ENCODE measurements around the gene ARSB. TPM values are rescaled to one million over a fixed set of nuclear protein-coding genes. Genes with fewer than 3 reads are reported as not detected.

ARSB gene
- total and polyA plus RNA-seq, 10 of the 15 experiments (the other 5 are each of a cell fraction or from before 2014, with no cell fraction given) = 1.2 to 8.2 (median 6.1) TPM

- in situ Hi-C loops (cut with MboI) (no loop called here), intact Hi-C loops (cut with micrococcal nuclease; ENCODE audit: unreplicated experiment) (no loop called here)
- Histone ChIP-seq H3K36me3 (ENCODE audit: control insufficient read depth in 2 of 2, insufficient read depth in 2 of 2, low read length in 1 of 2) (no peaks in the 10 kb centered on the region; a peak in 1 of 4 replicates), H4K20me1 (ENCODE audit: control insufficient read depth, insufficient read depth) (no peaks in the 10 kb centered on the region), H3K4me1 (ENCODE audit: control insufficient read depth, insufficient read depth, low read length) (no peaks in the 10 kb centered on the region), H3K9ac (ENCODE audit: control insufficient read depth, insufficient read depth, low read length) (no peak overlapping the region), H3K27ac (ENCODE audit: control insufficient read depth, insufficient read depth) (no peak overlapping the region), H3K4me2 (ENCODE audit: control insufficient read depth, insufficient read depth) (no peak overlapping the region), H3K9me3 (replicated peaks; ENCODE audit: control insufficient read depth, insufficient read depth, low read length) (peaks cover 7% of the 10 kb centered on the region; the same call in 2 of the 3 replicates), H3K4me3 (no peak overlapping the region), H3K27me3 (replicated peaks in 1 of 2; ENCODE audit: control insufficient read depth in 2 of 2, insufficient read depth in 2 of 2, low read length in 1 of 2) (no peaks in the 10 kb centered on the region), H2AFZ (ENCODE audit: control insufficient read depth, low read depth, low read length) (no peak overlapping the region), H3K79me2 (ENCODE audit: control insufficient read depth, insufficient read depth, low read length) (no peaks in the 10 kb centered on the region)
- ATAC-seq (no peak), FAIRE-seq (no peak), DNase-seq (ENCODE audit: low read depth, low spot score) (no peak)
- WGBS (ENCODE audit: insufficient coverage, insufficient replicate concordance, low lambda C conversion rate, missing lambda C conversion rate) = 97% methylated on average over 2 of the region's 2 CpGs
- RAD21 ChIA-PET (ENCODE audit: unreplicated experiment) = no interaction called here
- BruUV-seq (replicated peaks) = no TSS peak
- SMC1A ChIA-PET (ENCODE audit: uncharacterized antibody, unreplicated experiment) = interaction anchor here (0.6 to 1.1 kb wide), 3 partner anchors 9 to 162 kb away, joined by 3 to 5 read pairs (median 4); no protein-coding TSS in a partner anchor
- CTCF ChIA-PET = interaction anchor here (1.0 kb wide), 1 partner anchor 9 kb away, joined by 3 read pairs; no protein-coding TSS in a partner anchor
- POLR2A ChIA-PET = interaction anchor here (1.1 kb wide), 1 partner anchor 22 kb away, joined by 3 read pairs; no protein-coding TSS in a partner anchor
- TF ChIP-seq GABPA (IDR thresholded peaks at IDR 0.05; ENCODE audit: low read depth) (no peak), TAF1 (IDR thresholded peaks at IDR 0.05; ENCODE audit: borderline replicate concordance, low read depth, low read length) (no peak), SPI1 (IDR thresholded peaks at IDR 0.05; ENCODE audit: borderline replicate concordance, insufficient read depth, low read depth, low read length) (no peak), TCF12 (IDR thresholded peaks at IDR 0.05; ENCODE audit: low read depth, low read length) (no peak), ZNF384 (IDR thresholded peaks at IDR 0.05; ENCODE audit: borderline replicate concordance, low read depth, low read length) (no peak), SMC3 (IDR thresholded peaks at IDR 0.05; ENCODE audit: borderline replicate concordance, low read length) (no peak), HDAC2 (IDR thresholded peaks at IDR 0.05) (no peak), SKIL (IDR thresholded peaks at IDR 0.05; ENCODE audit: low read depth, poor library complexity, severe bottlenecking) (no peak), SREBF1 (IDR thresholded peaks at IDR 0.05; ENCODE audit: low read length) (no peak), KAT2A (conservative IDR thresholded peaks at IDR 0.05; ENCODE audit: control insufficient read depth, low read depth, low read length) (no peak)
These were observed 181.2 kb downstream of the ARSB start for GRCh38 chr5:78803941-78804340.

All from GM12878 (cell line).